ENCODE results near the gene RCSD1.

DNA sequence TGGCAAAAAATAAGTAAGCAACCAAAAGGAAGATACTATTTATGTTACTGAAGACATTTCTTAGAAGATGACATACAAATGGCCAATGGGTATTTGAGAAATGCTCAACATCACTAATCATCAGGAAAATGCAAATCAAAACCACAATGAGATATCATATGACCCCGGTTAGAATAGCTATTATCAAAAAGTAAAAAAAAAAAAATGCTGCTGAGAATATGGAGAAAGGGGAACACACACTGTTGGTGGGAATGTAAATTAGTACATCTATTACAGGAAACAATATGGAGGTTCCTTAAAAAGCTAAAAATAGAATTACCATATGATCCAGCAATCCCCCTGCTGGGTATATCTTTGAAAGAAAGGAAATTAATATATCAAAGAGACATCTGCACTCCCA, 42.2 kb upstream of the RCSD1 start:
- no peak for TF ChIP-seq EZH2phosphoT487 (conservative IDR thresholded peaks at IDR 0.05; ENCODE audit: low read length)
- TF ChIP-seq, protein P1, sequence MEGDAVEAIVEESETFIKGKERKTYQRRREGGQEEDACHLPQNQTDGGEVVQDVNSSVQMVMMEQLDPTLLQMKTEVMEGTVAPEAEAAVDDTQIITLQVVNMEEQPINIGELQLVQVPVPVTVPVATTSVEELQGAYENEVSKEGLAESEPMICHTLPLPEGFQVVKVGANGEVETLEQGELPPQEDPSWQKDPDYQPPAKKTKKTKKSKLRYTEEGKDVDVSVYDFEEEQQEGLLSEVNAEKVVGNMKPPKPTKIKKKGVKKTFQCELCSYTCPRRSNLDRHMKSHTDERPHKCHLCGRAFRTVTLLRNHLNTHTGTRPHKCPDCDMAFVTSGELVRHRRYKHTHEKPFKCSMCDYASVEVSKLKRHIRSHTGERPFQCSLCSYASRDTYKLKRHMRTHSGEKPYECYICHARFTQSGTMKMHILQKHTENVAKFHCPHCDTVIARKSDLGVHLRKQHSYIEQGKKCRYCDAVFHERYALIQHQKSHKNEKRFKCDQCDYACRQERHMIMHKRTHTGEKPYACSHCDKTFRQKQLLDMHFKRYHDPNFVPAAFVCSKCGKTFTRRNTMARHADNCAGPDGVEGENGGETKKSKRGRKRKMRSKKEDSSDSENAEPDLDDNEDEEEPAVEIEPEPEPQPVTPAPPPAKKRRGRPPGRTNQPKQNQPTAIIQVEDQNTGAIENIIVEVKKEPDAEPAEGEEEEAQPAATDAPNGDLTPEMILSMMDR (IDR thresholded peaks at IDR 0.05; ENCODE audit: insufficient read depth, low read length, poor library complexity, severe bottlenecking): no peak
